HFFc6 (cell line): ENCODE data around the gene MYRFL. TPM values are rescaled to one million over a fixed set of nuclear protein-coding genes. Genes with fewer than 3 reads are reported as not detected.

Experiments
- DNase-seq: peaks from one replicate; pipeline ENCODE4 v3.0.0-alpha.2; 2018
- H3K27ac Mint-ChIP-seq: 2 replicates; pipeline ENCODE4 v1.8.0; 2020; ENCODE audit warnings: mild to moderate bottlenecking, mixed read lengths
- H3K27me3 Mint-ChIP-seq: 2 replicates; pipeline ENCODE4 v1.8.0; 2021; ENCODE audit warnings: mild to moderate bottlenecking, moderate library complexity, mixed read lengths; ENCODE audit not compliant: insufficient read depth
- H3K36me3 Mint-ChIP-seq: 2 replicates; pipeline ENCODE4 v1.8.0; 2021; ENCODE audit warnings: low read depth, mixed read lengths
- H3K4me1 Mint-ChIP-seq: 2 replicates; pipeline ENCODE4 v1.8.0; 2020; ENCODE audit warnings: low read depth, mixed read lengths
- H3K4me3 Mint-ChIP-seq: 2 replicates; pipeline ENCODE4 v1.8.0; 2020; ENCODE audit warnings: mild to moderate bottlenecking, moderate library complexity, mixed read lengths
- H3K9me3 Mint-ChIP-seq: 2 replicates; pipeline ENCODE4 v1.8.0; 2020; ENCODE audit warnings: mild to moderate bottlenecking, mixed read lengths
- CTCF ChIP-seq: fragments of 200-600 bp; sonication (generic); IDR thresholded peaks from 2 replicates; pipeline ENCODE4 v1.5.0; 2021; ENCODE audit warnings: antibody characterized with exemption, mild to moderate bottlenecking
- total RNA-seq, 6 experiments: library from RNA; stranded (reverse); fragmentation: NEBNext Ultra II Directional; extraction: Animal tissue kit (Norgen Biotek cat#: 25700); gene quantifications; 2 replicates in 1 of 6; 3 replicates in 5 of 6; pipeline ENCODE4 v1.2.3, GENCODE V29; 2021

Gene MYRFL
- total RNA-seq, 6 experiments from 2014 or later, result not detected

DNA sequence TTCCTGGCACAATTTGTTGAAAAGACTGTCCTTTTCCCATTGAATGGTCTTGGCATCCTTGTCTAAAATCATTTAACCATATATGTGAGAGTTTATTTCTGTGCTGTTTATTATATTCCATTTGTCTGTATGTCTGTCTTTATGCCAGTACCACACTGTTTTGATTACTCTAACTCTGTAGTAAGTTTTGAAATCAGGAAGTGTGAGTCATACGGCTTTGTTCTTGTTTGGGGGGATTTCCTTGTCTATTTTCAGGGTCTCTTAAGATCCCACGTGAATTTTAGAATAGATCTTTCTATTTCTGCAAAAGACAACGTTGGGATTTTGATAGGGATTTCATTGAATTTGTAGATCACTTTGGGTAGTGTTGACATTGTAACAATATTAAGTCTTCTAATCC, 88.5 kb downstream of the MYRFL start:
- H3K36me3 Mint-ChIP-seq, result no peaks in the 10 kb centered on the region
- no peak overlapping the region for H3K27ac Mint-ChIP-seq
- no peaks in the 10 kb centered on the region for H3K27me3 Mint-ChIP-seq
- DNase-seq, result no peak
- no peaks in the 10 kb centered on the region for H3K4me1 Mint-ChIP-seq
- no peaks in the 10 kb centered on the region for H3K9me3 Mint-ChIP-seq
- TF ChIP-seq CTCF, result no peak
- no peak overlapping the region for H3K4me3 Mint-ChIP-seq

DNA sequence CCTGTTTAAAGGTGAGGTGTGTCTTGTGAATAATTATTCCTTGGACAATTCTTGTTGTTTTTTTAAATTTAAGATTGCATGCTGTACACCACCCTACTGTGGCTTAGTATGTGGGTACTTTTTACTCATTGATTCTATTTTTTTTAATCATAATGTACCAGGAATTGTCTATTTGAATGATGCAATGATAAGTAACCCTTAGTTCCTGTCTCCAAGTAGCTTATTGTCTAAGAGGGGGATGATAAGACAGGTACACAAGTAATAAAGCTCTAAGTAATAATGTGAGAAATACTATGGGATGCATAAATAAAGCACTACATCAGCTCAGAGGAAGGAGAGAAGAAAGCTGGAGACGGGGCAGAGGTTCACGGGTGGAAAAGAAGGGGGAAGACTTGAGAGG, 90.9 kb downstream of the MYRFL start:
- Mint-ChIP-seq H3K9me3 (no peaks in the 10 kb centered on the region), H3K27me3 (peaks cover 2% of the 10 kb centered on the region; the same call in 1 of the 2 replicates), H3K4me1 (no peaks in the 10 kb centered on the region), H3K27ac (no peak overlapping the region), H3K4me3 (no peak overlapping the region), H3K36me3 (no peaks in the 10 kb centered on the region)
- no peak for TF ChIP-seq CTCF
- no peak for DNase-seq

DNA sequence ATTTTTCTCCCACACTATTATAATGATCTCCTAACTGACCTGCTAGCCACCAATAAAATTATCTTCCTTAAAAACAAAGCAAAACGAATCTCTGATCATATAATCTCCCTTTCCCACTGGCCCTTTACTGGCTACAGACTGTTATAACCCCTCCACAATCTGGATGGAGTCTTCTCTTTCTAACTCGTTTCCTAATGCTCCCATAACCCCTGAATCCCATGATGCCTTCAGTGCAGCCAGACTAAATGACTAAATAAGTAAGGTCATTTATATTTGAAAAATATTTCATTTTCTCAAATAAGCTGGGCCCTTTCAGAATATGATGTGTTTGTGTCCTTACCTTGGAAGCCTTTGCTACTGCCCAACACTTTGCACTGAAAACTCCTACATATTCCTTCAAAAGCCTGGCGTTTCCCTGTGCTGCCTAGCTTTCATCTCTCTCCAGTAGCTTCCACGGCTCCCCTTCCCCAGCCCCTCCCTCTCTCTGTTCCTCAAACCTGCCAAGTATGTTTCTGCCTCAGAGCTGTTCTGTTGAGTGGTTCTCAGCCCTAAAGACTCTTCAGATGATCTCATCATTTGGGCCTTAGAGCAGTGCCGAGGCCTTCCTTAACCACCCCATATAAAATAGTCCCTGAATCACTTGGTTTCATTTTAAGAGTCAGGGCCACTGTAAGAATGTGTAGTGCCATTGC, 91.7 kb downstream of the MYRFL start:
- H3K4me3 Mint-ChIP-seq, result no peak overlapping the region; the same call in 1 of the 2 replicates
- H3K4me1 Mint-ChIP-seq, result no peaks in the 10 kb centered on the region
- no peak overlapping the region for H3K27ac Mint-ChIP-seq
- no peaks in the 10 kb centered on the region for H3K36me3 Mint-ChIP-seq
- peaks cover 2% of the 10 kb centered on the region; the same call in 1 of the 2 replicates for H3K27me3 Mint-ChIP-seq
- H3K9me3 Mint-ChIP-seq, result no peaks in the 10 kb centered on the region
- DNase-seq, result no peak
- no peak for TF ChIP-seq CTCF

DNA sequence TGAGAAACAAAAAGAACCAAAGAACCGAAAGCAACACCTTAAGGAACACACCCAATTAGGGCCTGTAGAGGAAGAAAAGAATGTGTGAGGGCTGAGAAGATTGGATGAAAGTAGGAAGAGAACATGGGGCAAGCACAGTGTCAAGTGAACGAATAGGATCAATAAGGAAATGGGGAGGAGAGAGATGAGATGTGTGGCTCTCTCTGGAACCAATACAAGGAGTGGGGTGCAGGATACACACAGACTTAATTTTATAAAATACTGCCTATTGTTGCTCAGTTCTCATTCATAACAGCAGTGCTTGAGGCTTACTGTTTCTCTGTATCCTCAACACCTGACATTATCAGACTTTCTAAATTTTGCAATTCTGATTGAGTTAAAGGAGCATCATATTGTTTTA, 93.3 kb downstream of the MYRFL start:
- Mint-ChIP-seq H3K4me1 (no peaks in the 10 kb centered on the region), H3K4me3 (no peak overlapping the region), H3K9me3 (no peaks in the 10 kb centered on the region), H3K27me3 (peaks cover 6% of the 10 kb centered on the region), H3K36me3 (no peaks in the 10 kb centered on the region), H3K27ac (no peak overlapping the region)
- no peak for DNase-seq
- no peak for TF ChIP-seq CTCF

DNA sequence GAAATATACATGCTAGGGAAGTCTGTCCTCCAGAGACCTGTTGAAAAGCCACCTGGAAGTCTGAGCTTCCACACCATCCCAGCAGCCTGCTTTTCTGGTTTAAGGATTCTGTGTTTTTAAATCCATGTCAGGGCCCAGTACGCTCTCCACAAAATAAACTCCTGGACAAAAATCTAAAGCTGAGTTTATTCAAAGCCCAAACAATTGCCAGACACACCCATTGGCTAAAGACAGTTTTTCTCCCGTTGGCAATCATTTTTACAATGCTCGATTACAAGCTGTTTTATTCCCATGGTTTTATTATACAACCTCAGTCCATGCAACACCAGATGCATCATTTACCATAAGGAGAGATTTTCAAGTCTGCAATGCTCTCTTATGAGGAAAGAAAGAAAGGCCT, 94.5 kb downstream of the MYRFL start:
- Mint-ChIP-seq H3K4me3 (no peak overlapping the region), H3K9me3 (no peaks in the 10 kb centered on the region), H3K27ac (no peak overlapping the region), H3K4me1 (no peaks in the 10 kb centered on the region), H3K36me3 (no peaks in the 10 kb centered on the region), H3K27me3 (peaks cover 6% of the 10 kb centered on the region)
- no peak for DNase-seq
- no peak for TF ChIP-seq CTCF
